Endothelial cell (in vitro differentiated cells): ENCODE results near the gene XRCC1. TPM values are rescaled to one million over a fixed set of nuclear protein-coding genes. Genes with fewer than 3 reads are reported as not detected.

Experiments
- DNase-seq: peaks from one replicate; pipeline ENCODE4 v3.0.0; 2021; ENCODE audit warnings: low spot score
- H3K27ac Mint-ChIP-seq: one replicate; pipeline ENCODE4 v1.8.0; 2021; ENCODE audit warnings: mixed read lengths, inconsistent platforms; ENCODE audit not compliant: unreplicated experiment
- H3K27me3 Mint-ChIP-seq: one replicate; pipeline ENCODE4 v1.8.0; 2021; ENCODE audit warnings: mild to moderate bottlenecking, moderate library complexity, mixed read lengths, inconsistent platforms; ENCODE audit not compliant: unreplicated experiment
- H3K36me3 Mint-ChIP-seq: one replicate; pipeline ENCODE4 v1.8.0; 2021; ENCODE audit warnings: mild to moderate bottlenecking, low read depth, mixed read lengths, inconsistent platforms; ENCODE audit not compliant: unreplicated experiment
- H3K4me1 Mint-ChIP-seq: one replicate; pipeline ENCODE4 v1.8.0; 2021; ENCODE audit warnings: mild to moderate bottlenecking, mixed read lengths, inconsistent platforms; ENCODE audit not compliant: unreplicated experiment
- H3K4me3 Mint-ChIP-seq: one replicate; pipeline ENCODE4 v1.8.0; 2021; ENCODE audit warnings: mild to moderate bottlenecking, mixed read lengths, inconsistent platforms; ENCODE audit not compliant: unreplicated experiment
- H3K9me3 Mint-ChIP-seq: one replicate; pipeline ENCODE4 v1.8.0; 2021; ENCODE audit warnings: mixed read lengths, inconsistent platforms; ENCODE audit not compliant: unreplicated experiment
- total RNA-seq: library from RNA; stranded (reverse); fragmentation: NEBNext Ultra II Directional; extraction: Animal tissue kit (Norgen Biotek cat#: 25700); gene quantifications from one replicate; pipeline ENCODE4 v1.2.1, GENCODE V29; 2021; ENCODE audit not compliant: unreplicated experiment
- TF ChIP-seq, protein P1 (sequence below): fragments of 200-600 bp; sonication (generic); IDR thresholded peaks from one replicate; pipeline ENCODE4 v1.5.0; 2021; ENCODE audit warnings: antibody characterized with exemption; ENCODE audit not compliant: unreplicated experiment

Gene XRCC1
- total RNA-seq, 1 donor from 2014 or later = 45.1 TPM

DNA sequence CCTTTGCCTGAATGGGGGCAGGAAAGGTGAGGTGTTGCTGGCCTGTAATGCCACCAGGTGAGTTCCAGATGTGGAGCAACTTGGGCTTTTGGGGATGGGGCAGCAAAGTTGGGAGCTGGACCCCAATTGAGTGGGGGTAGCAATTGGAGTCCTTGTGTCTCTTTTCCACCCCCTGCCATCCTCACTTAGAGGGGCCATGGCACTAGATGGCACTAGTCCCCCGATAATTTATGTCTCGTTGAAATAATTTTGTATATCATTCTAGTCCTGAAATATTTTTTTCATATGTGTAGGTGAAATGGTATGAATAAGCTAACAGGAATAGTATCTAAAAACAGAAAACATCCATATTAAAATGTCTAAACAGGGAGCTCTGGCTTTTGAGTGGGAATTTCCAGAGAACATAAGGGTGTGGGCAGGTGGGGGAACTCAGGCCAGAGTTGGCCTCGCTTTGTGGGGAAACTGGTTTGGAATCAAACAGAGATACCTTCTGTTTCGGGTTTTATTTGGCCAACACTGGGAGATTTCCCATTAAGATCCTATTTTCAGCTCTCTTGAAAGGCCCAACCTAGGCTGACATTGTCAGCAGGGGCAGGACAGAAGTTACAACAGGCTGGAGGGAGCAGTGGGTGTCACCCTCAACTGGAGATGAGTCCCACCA, 24.4 kb upstream of the XRCC1 start:
- Mint-ChIP-seq H3K27ac (no peak overlapping the region), H3K4me3 (no peak overlapping the region), H3K9me3 (no peaks in the 10 kb centered on the region), H3K4me1 (peaks cover 22% of the 10 kb centered on the region), H3K27me3 (peaks cover 11% of the 10 kb centered on the region), H3K36me3 (peaks cover 12% of the 10 kb centered on the region)
- TF ChIP-seq, protein P1, sequence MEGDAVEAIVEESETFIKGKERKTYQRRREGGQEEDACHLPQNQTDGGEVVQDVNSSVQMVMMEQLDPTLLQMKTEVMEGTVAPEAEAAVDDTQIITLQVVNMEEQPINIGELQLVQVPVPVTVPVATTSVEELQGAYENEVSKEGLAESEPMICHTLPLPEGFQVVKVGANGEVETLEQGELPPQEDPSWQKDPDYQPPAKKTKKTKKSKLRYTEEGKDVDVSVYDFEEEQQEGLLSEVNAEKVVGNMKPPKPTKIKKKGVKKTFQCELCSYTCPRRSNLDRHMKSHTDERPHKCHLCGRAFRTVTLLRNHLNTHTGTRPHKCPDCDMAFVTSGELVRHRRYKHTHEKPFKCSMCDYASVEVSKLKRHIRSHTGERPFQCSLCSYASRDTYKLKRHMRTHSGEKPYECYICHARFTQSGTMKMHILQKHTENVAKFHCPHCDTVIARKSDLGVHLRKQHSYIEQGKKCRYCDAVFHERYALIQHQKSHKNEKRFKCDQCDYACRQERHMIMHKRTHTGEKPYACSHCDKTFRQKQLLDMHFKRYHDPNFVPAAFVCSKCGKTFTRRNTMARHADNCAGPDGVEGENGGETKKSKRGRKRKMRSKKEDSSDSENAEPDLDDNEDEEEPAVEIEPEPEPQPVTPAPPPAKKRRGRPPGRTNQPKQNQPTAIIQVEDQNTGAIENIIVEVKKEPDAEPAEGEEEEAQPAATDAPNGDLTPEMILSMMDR = no peak
- no peak for DNase-seq

DNA sequence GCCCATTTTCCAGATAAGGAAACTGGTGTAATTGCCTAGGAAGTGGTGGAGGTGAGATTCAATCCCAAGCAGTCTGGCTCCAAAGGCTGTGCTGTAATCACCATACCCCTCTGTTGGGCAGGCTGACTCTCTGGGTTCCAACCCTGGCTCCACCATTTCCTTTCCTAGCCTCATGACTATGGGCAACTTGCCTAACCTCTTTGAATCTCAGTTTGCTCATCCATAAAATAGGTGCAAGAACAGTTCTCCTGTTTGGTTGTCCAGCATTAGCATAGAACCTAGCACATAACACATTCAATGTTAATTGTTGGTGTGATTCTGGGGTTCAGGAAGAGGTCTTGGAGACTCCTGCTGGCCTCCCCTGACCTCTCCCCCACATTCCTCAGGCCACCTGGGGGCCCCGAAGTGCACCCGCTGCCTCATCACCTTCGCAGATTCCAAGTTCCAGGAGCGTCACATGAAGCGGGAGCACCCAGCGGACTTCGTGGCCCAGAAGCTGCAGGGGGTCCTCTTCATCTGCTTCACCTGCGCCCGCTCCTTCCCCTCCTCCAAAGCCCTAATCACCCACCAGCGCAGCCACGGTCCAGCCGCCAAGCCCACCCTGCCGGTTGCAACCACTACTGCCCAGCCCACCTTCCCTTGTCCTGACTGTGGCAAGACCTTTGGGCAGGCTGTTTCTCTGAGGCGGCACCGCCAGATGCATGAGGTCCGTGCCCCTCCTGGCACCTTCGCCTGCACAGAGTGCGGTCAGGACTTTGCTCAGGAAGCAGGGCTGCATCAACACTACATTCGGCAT, 23.3 kb upstream of the XRCC1 start:
- Mint-ChIP-seq H3K4me3 (no peak overlapping the region), H3K4me1 (peaks cover 24% of the 10 kb centered on the region), H3K9me3 (no peaks in the 10 kb centered on the region), H3K36me3 (peaks cover 15% of the 10 kb centered on the region), H3K27ac (no peak overlapping the region), H3K27me3 (peaks cover 9% of the 10 kb centered on the region)
- TF ChIP-seq, protein P1 = no peak
- DNase-seq = no peak

DNA sequence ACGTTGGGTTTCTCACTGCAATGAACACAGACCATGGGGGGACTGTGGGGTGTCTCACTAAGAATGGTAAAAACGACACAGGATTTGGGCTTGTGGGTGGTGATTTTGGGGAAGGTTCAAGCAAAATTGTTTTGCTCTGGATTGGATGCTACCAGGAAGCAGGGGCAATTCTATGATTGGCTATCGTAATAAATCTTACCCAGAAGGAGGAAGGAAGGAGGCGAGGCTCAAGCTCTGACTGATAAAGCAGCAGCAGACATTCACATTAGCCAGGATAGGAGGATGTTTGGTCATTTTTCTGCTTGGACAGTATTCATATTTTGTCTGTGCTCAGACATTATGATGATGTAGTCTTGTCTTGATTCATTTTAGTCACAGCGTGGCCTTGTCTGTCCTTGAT, 22.5 kb upstream of the XRCC1 start:
- TF ChIP-seq, protein P1 = no peak
- peak overlapping the region; percentile 9 for H3K27ac Mint-ChIP-seq
- peaks cover 20% of the 10 kb centered on the region for H3K36me3 Mint-ChIP-seq
- peak overlapping the region; percentile 99 for H3K4me3 Mint-ChIP-seq
- H3K4me1 Mint-ChIP-seq = peaks cover 29% of the 10 kb centered on the region
- peaks cover 12% of the 10 kb centered on the region for H3K27me3 Mint-ChIP-seq
- no peaks in the 10 kb centered on the region for H3K9me3 Mint-ChIP-seq
- DNase-seq = no peak

DNA sequence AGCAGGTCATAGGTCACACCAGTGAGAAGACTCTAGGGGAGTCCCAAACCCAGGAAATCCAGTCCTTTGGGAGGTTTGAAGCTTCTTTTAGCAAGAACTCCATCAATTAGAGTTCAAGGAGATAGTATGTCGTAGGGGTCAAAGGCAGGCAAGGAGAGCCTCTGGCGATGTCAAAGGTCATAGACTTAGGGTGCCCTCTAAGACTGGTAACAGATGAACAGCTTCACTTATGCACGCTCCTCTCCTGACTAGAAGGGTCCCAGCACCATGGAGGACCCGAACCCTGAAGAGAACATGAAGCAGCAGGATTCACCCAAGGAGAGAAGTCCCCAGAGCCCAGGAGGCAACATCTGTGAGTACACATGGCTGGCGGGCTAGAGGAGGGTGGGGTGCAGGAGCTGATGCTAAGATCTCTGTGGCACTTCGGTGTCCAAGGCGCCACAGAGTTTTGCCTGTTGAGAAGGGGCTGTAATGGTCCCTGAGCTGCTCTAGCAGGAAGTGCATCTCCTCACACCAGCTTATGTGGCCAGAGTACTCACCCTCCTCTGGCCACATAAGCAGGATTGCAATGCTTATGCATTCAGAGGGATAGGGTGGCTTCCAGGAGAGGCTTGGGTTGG, 21.6 kb upstream of the XRCC1 start:
- peak overlapping the region; percentile 99 for H3K4me3 Mint-ChIP-seq
- TF ChIP-seq, protein P1 = no peak
- DNase-seq = no peak
- H3K4me1 Mint-ChIP-seq = peaks cover 29% of the 10 kb centered on the region
- peaks cover 24% of the 10 kb centered on the region for H3K36me3 Mint-ChIP-seq
- no peaks in the 10 kb centered on the region for H3K9me3 Mint-ChIP-seq
- H3K27ac Mint-ChIP-seq = peak overlapping the region; percentile 96
- peaks cover 12% of the 10 kb centered on the region for H3K27me3 Mint-ChIP-seq
